ENCODE measurements around the gene CD22.

The CD22 gene

DNA sequence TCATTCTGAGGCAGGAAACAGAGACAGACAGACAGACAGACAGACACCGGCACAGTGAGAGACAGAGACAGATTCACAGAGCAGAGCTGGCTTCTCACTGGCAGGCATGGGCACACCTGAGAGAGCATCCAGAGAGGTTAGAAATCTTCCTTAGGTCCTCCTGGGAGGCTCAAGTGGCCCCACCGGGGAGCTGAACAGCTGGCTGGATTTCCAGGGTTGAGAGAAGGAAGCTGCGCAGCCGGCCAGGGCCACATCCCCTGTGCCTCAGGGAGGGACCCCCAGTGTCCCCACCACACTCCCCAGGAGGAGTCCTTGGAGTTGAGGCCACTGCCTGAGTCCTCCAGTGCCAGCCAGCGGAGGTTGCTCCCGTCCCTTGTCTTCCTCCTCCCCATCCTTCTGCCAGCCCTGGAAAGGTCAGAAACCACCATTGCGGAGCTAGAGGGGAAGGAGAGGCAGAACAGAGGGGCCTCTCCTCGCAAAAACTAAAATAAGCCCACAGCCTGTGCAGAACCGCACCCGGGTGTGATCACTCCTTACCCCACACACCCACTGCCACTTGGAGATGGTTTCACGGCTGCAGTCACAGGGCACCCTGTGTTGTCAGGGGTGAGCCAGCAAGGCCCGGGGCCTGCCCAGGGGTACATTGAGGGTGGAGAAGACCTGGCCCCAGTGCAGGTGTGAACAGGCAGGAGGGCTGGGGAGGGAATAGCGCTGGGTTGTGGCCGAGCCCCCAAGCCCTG, 33.4 kb downstream of the CD22 start:
- Histone ChIP-seq H4K20me1 (ENCODE audit: low read depth, low read length) (no peaks in the 10 kb centered on the region), H3K36me3 (ENCODE audit: low read length) (no peaks in the 10 kb centered on the region), H3K9me2 (replicated peaks; ENCODE audit: insufficient read depth, low read length) (no peaks in the 10 kb centered on the region), H3K9ac (ENCODE audit: low read length) (no peak overlapping the region), H3K79me2 (ENCODE audit: insufficient read depth, low read length) (no peaks in the 10 kb centered on the region), H3F3A (ENCODE audit: insufficient read depth) (no peaks in the 10 kb centered on the region), H3K27me3 (ENCODE audit: low read length) (no peaks in the 10 kb centered on the region), H3K9me3 (ENCODE audit: insufficient read depth, low read length) (no peaks in the 10 kb centered on the region), H3K27ac (ENCODE audit: low read depth, low read length) (no peak overlapping the region), H3K4me2 (ENCODE audit: low read depth, low read length, poor library complexity, severe bottlenecking) (no peak overlapping the region), H2AFZ (ENCODE audit: low read depth, low read length, severe bottlenecking) (no peak overlapping the region), H3K4me3 (ENCODE audit: insufficient read depth, low read length, poor library complexity, severe bottlenecking) (no peak overlapping the region)
- no peak for TF ChIP-seq EZH2phosphoT487 (conservative IDR thresholded peaks at IDR 0.05; ENCODE audit: low read length)
- TF ChIP-seq, protein P1, sequence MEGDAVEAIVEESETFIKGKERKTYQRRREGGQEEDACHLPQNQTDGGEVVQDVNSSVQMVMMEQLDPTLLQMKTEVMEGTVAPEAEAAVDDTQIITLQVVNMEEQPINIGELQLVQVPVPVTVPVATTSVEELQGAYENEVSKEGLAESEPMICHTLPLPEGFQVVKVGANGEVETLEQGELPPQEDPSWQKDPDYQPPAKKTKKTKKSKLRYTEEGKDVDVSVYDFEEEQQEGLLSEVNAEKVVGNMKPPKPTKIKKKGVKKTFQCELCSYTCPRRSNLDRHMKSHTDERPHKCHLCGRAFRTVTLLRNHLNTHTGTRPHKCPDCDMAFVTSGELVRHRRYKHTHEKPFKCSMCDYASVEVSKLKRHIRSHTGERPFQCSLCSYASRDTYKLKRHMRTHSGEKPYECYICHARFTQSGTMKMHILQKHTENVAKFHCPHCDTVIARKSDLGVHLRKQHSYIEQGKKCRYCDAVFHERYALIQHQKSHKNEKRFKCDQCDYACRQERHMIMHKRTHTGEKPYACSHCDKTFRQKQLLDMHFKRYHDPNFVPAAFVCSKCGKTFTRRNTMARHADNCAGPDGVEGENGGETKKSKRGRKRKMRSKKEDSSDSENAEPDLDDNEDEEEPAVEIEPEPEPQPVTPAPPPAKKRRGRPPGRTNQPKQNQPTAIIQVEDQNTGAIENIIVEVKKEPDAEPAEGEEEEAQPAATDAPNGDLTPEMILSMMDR (IDR thresholded peaks at IDR 0.05; ENCODE audit: insufficient read depth, low read length, poor library complexity, severe bottlenecking) = no peak

DNA sequence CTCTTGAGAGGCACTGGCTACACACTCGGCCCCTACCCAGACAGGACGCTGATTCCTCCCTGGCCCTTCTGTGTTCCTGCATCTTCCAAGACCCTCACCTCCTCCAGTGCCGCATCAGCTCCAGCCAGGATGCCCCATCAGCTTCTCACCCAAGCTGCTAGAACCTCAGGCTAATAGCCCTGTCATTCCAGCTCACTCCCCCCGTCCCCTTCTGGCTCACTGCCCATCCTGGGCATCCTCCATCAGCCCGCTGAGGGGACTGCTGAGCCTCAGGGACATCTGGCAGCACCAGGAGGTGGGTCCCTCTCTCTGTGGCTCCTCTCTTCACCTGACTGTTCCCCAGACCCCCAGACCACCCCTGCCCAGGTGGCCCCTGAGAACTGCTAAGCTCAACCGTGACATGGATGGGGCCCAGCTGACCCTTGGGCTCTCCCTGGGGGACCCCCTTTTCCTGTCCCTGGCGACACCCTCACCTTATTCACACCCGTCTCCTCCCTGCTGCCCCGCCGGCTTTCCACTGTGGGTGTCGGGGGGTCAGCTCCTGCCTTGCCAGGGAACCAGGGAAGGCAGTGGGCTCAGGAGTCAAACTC, 34.1 kb downstream of the CD22 start:
- Histone ChIP-seq H2AFZ (ENCODE audit: low read depth, low read length, severe bottlenecking) (no peak overlapping the region), H3F3A (ENCODE audit: insufficient read depth) (no peaks in the 10 kb centered on the region), H4K20me1 (ENCODE audit: low read depth, low read length) (no peaks in the 10 kb centered on the region), H3K9me3 (ENCODE audit: insufficient read depth, low read length) (no peaks in the 10 kb centered on the region), H3K9me2 (replicated peaks; ENCODE audit: insufficient read depth, low read length) (no peaks in the 10 kb centered on the region), H3K27ac (ENCODE audit: low read depth, low read length) (no peak overlapping the region), H3K36me3 (ENCODE audit: low read length) (no peaks in the 10 kb centered on the region), H3K79me2 (ENCODE audit: insufficient read depth, low read length) (no peaks in the 10 kb centered on the region), H3K4me2 (ENCODE audit: low read depth, low read length, poor library complexity, severe bottlenecking) (no peak overlapping the region), H3K4me3 (ENCODE audit: insufficient read depth, low read length, poor library complexity, severe bottlenecking) (no peak overlapping the region), H3K27me3 (ENCODE audit: low read length) (no peaks in the 10 kb centered on the region), H3K9ac (ENCODE audit: low read length) (no peak overlapping the region)
- TF ChIP-seq, protein P1 (IDR thresholded peaks at IDR 0.05; ENCODE audit: insufficient read depth, low read length, poor library complexity, severe bottlenecking) = no peak
- TF ChIP-seq EZH2phosphoT487 (conservative IDR thresholded peaks at IDR 0.05; ENCODE audit: low read length) = no peak

DNA sequence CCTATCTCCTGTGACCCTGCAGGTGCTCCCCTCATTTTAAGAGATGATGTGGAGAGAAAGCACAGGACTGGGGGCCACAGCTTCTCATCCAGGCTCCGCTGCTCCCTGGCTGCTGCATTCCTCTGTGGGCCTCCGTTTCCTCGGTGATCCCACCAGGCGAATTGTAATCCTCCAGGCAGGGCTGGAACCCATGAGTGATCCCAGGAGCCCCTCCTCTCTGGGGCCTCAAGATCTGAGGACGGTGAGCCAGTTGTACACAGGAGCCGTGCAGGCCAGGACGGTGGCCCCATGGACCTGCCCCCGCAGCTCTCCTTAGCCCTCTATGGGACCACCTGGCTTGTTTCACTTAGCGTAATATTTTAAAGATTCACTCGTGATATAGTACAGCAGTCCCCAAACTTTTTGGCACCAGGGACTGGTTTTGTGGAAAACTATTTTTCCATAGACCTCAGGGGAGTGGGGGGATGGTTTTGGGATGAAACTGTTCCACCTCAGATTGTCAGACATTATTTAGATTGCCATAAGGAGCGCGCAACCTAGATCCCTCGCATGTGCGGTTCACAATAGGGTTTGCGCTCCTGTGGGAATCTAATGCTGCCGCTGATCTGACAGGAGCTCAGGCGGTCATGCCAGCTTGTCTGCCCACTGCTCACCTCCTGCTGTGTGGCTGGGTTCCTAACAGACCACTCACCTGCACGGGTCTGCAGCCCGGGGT, 34.9 kb downstream of the CD22 start:
- Histone ChIP-seq H3K4me3 (ENCODE audit: insufficient read depth, low read length, poor library complexity, severe bottlenecking) (no peak overlapping the region), H2AFZ (ENCODE audit: low read depth, low read length, severe bottlenecking) (no peak overlapping the region), H3K9me2 (replicated peaks; ENCODE audit: insufficient read depth, low read length) (no peaks in the 10 kb centered on the region)

More for the DNA sequence above, 34.9 kb downstream of the CD22 start:
- no peak overlapping the region for H3K27ac ChIP-seq (ENCODE audit: low read depth, low read length)
- TF ChIP-seq EZH2phosphoT487 (conservative IDR thresholded peaks at IDR 0.05; ENCODE audit: low read length) = no peak
- TF ChIP-seq, protein P1 (IDR thresholded peaks at IDR 0.05; ENCODE audit: insufficient read depth, low read length, poor library complexity, severe bottlenecking) = no peak
- H3K9me3 ChIP-seq (ENCODE audit: insufficient read depth, low read length) = no peaks in the 10 kb centered on the region
- no peaks in the 10 kb centered on the region for H3F3A ChIP-seq (ENCODE audit: insufficient read depth)
- no peaks in the 10 kb centered on the region for H3K36me3 ChIP-seq (ENCODE audit: low read length)
- no peaks in the 10 kb centered on the region for H3K79me2 ChIP-seq (ENCODE audit: insufficient read depth, low read length)
- no peaks in the 10 kb centered on the region for H4K20me1 ChIP-seq (ENCODE audit: low read depth, low read length)
- H3K9ac ChIP-seq (ENCODE audit: low read length) = no peak overlapping the region
- H3K27me3 ChIP-seq (ENCODE audit: low read length) = no peaks in the 10 kb centered on the region
- no peak overlapping the region for H3K4me2 ChIP-seq (ENCODE audit: low read depth, low read length, poor library complexity, severe bottlenecking)

Measured in SU-DHL-6 (cell line).